H9 (cell line): ENCODE data around the gene A2ML1. TPM values are rescaled to one million over a fixed set of nuclear protein-coding genes. Genes with fewer than 3 reads are reported as not detected.

ENCODE experiments used
- DNase-seq: peaks from one replicate; pipeline ENCODE4 v3.0.0-alpha.2; 2017
- H2AFZ ChIP-seq: one replicate; pipeline ENCODE4 v1.6.1; 2013; ENCODE audit warnings: mild to moderate bottlenecking, low read length, control low read depth, moderate library complexity
- H2AK5ac ChIP-seq: 2 replicates; pipeline ENCODE4 v1.6.1; 2013; ENCODE audit warnings: low read length, control low read depth, mixed read lengths; ENCODE audit not compliant: insufficient read length
- H2BK120ac ChIP-seq: one replicate; pipeline ENCODE4 v1.6.1; 2013; ENCODE audit warnings: low read depth, mild to moderate bottlenecking, low read length, control low read depth, inconsistent platforms; ENCODE audit not compliant: poor library complexity, severe bottlenecking
- H2BK12ac ChIP-seq: 2 replicates; pipeline ENCODE4 v1.6.1; 2013; ENCODE audit warnings: low read length, control low read depth, mixed read lengths, low read depth; ENCODE audit not compliant: insufficient read length
- H2BK15ac ChIP-seq: 2 replicates; pipeline ENCODE4 v1.6.1; 2013; ENCODE audit warnings: low read depth, low read length, control low read depth
- H2BK20ac ChIP-seq: one replicate; pipeline ENCODE4 v1.6.1; 2013; ENCODE audit warnings: low read depth, mild to moderate bottlenecking, low read length, control low read depth, inconsistent platforms; ENCODE audit not compliant: poor library complexity, severe bottlenecking
- H2BK5ac ChIP-seq: 2 replicates; pipeline ENCODE4 v1.6.1; 2013; ENCODE audit warnings: low read length, control low read depth, mixed read lengths; ENCODE audit not compliant: insufficient read length
- H3K14ac ChIP-seq: 2 replicates; pipeline ENCODE4 v1.6.1; 2013; ENCODE audit warnings: low read length, control low read depth; ENCODE audit not compliant: insufficient read depth
- H3K18ac ChIP-seq: 2 replicates; pipeline ENCODE4 v1.6.1; 2013; ENCODE audit warnings: low read depth, mild to moderate bottlenecking, mixed read lengths, low read length, control low read depth; ENCODE audit not compliant: insufficient read length
- H3K23ac ChIP-seq: 2 replicates; pipeline ENCODE4 v1.6.1; 2013; ENCODE audit warnings: low read length, control low read depth, mixed read lengths, low read depth; ENCODE audit not compliant: insufficient read length
- H3K23me2 ChIP-seq: 2 replicates; pipeline ENCODE4 v1.6.1; 2013; ENCODE audit warnings: low read depth, mild to moderate bottlenecking, mixed read lengths, low read length, control low read depth; ENCODE audit not compliant: insufficient read length, poor library complexity, severe bottlenecking
- H3K27ac ChIP-seq: 2 replicates; pipeline ENCODE4 v1.5.1; 2013; ENCODE audit warnings: low read length, control low read depth, mixed read lengths, low read depth; ENCODE audit not compliant: insufficient read length
- H3K27me3 ChIP-seq: 2 replicates; pipeline ENCODE4 v1.6.1; 2013; ENCODE audit warnings: low read length, control low read depth, inconsistent platforms; ENCODE audit not compliant: insufficient read depth
- H3K4ac ChIP-seq: 2 replicates; pipeline ENCODE4 v1.6.1; 2013; ENCODE audit warnings: low read depth, mild to moderate bottlenecking, control low read depth, inconsistent platforms, low read length, moderate library complexity
- H3K4me1 ChIP-seq: 2 replicates; pipeline ENCODE4 v1.6.1; 2013; ENCODE audit warnings: low read length, control low read depth, inconsistent platforms; ENCODE audit not compliant: insufficient read depth
- H3K4me2 ChIP-seq: 2 replicates; pipeline ENCODE4 v1.6.1; 2013; ENCODE audit warnings: low read length, control low read depth, mixed read lengths; ENCODE audit not compliant: insufficient read length, insufficient read depth
- H3K56ac ChIP-seq: 2 replicates; pipeline ENCODE4 v1.6.1; 2013; ENCODE audit warnings: low read depth, mild to moderate bottlenecking, mixed read lengths, low read length, control low read depth; ENCODE audit not compliant: insufficient read length
- H3K79me1 ChIP-seq: 2 replicates; pipeline ENCODE4 v1.6.1; 2013; ENCODE audit warnings: low read depth, mild to moderate bottlenecking, moderate library complexity, low read length, control low read depth, inconsistent platforms; ENCODE audit not compliant: insufficient read depth, poor library complexity, severe bottlenecking
- H3K79me2 ChIP-seq: 2 replicates; pipeline ENCODE4 v1.6.1; 2013; ENCODE audit warnings: low read length, control low read depth, inconsistent platforms; ENCODE audit not compliant: insufficient read depth
- H3K9ac ChIP-seq: 2 replicates; pipeline ENCODE4 v1.6.1; 2013; ENCODE audit warnings: low read length, control low read depth, mixed read lengths; ENCODE audit not compliant: insufficient read length; ENCODE audit errors: extremely low read depth
- H3K9me3 ChIP-seq: one replicate; pipeline ENCODE4 v1.6.1; 2013; ENCODE audit warnings: low read depth, low read length, inconsistent platforms; ENCODE audit not compliant: control insufficient read depth
- H3T11ph ChIP-seq: one replicate; pipeline ENCODE4 v1.6.1; 2013; ENCODE audit warnings: mild to moderate bottlenecking, low read length, control low read depth, inconsistent platforms
- H4K20me1 ChIP-seq: one replicate; pipeline ENCODE4 v1.6.1; 2013; ENCODE audit not compliant: control insufficient read depth, insufficient read length, insufficient read depth
- H4K5ac ChIP-seq: 2 replicates; pipeline ENCODE4 v1.6.1; 2013; ENCODE audit warnings: low read depth, mild to moderate bottlenecking, mixed read lengths, low read length, control low read depth; ENCODE audit not compliant: insufficient read length
- H4K8ac ChIP-seq: replicated peaks from 2 replicates; pipeline ENCODE4 v1.6.1; 2013; ENCODE audit warnings: low read length, control low read depth, mixed read lengths, low read depth; ENCODE audit not compliant: insufficient read length
- H4K91ac ChIP-seq: 2 replicates; pipeline ENCODE4 v1.6.1; 2013; ENCODE audit warnings: low read depth, mild to moderate bottlenecking, moderate library complexity, mixed read lengths, low read length, control low read depth; ENCODE audit not compliant: insufficient read length
- H3K27ac Mint-ChIP-seq, 3 experiments: 2 replicates in 2 of 3; 3 replicates in 1 of 3; pipeline ENCODE4 v1.8.0; 2020 to 2021; ENCODE audit warnings: mixed read lengths in 3 of 3, mild to moderate bottlenecking in 1 of 3, moderate library complexity in 1 of 3
- H3K27me3 Mint-ChIP-seq: 2 replicates; pipeline ENCODE4 v1.8.0; 2021; ENCODE audit warnings: low read depth, mild to moderate bottlenecking, moderate library complexity, mixed read lengths
- H3K36me3 Mint-ChIP-seq, 3 experiments: 2 replicates in 2 of 3; 3 replicates in 1 of 3; pipeline ENCODE4 v1.8.0; 2020 to 2021; ENCODE audit warnings: low read depth in 3 of 3, mixed read lengths in 3 of 3; ENCODE audit not compliant: insufficient read depth in 1 of 3
- H3K4me1 Mint-ChIP-seq, 2 experiments: 2 replicates each; pipeline ENCODE4 v1.8.0; 2020; ENCODE audit warnings: mixed read lengths in 2 of 2
- H3K4me3 Mint-ChIP-seq, 2 experiments: 2 replicates in 1 of 2; 3 replicates in 1 of 2; pipeline ENCODE4 v1.8.0; 2020 to 2021; ENCODE audit warnings: mild to moderate bottlenecking in 2 of 2, mixed read lengths in 2 of 2, moderate library complexity in 1 of 2
- H3K9me3 Mint-ChIP-seq, 2 experiments: 2 replicates in 1 of 2; 3 replicates in 1 of 2; pipeline ENCODE4 v1.8.0; 2020; ENCODE audit warnings: mild to moderate bottlenecking in 2 of 2, mixed read lengths in 2 of 2, moderate library complexity in 1 of 2
- total RNA-seq: library from RNA; stranded (reverse); gene quantifications from 2 replicates; pipeline ENCODE4 v1.2.1, GENCODE V29; 2021
- TF ChIP-seq, protein P1 (sequence below): fragments of 200-600 bp; sonication (generic); conservative IDR thresholded peaks from 3 replicates; pipeline ENCODE4 v1.8.0; 2021; ENCODE audit warnings: antibody characterized with exemption, mild to moderate bottlenecking

A2ML1 gene
- total RNA-seq, 1 experiment from 2014 or later = 2.8 TPM

GRCh38 chr12:8904665-8905064 lies 82.2 kb downstream of the A2ML1 start:
- no peak overlapping the region for H2BK20ac ChIP-seq
- H3K4me3 Mint-ChIP-seq = no peak overlapping the region
- peak overlapping the region; percentile 15 for H2BK120ac ChIP-seq
- H2BK15ac ChIP-seq = no peak overlapping the region
- no peak overlapping the region for H3K18ac ChIP-seq
- H3K27ac ChIP-seq = peak overlapping the region; percentile 30
- TF ChIP-seq, protein P1, sequence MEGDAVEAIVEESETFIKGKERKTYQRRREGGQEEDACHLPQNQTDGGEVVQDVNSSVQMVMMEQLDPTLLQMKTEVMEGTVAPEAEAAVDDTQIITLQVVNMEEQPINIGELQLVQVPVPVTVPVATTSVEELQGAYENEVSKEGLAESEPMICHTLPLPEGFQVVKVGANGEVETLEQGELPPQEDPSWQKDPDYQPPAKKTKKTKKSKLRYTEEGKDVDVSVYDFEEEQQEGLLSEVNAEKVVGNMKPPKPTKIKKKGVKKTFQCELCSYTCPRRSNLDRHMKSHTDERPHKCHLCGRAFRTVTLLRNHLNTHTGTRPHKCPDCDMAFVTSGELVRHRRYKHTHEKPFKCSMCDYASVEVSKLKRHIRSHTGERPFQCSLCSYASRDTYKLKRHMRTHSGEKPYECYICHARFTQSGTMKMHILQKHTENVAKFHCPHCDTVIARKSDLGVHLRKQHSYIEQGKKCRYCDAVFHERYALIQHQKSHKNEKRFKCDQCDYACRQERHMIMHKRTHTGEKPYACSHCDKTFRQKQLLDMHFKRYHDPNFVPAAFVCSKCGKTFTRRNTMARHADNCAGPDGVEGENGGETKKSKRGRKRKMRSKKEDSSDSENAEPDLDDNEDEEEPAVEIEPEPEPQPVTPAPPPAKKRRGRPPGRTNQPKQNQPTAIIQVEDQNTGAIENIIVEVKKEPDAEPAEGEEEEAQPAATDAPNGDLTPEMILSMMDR = no peak
- H2BK12ac ChIP-seq = peak overlapping the region; percentile 33
- H2BK5ac ChIP-seq = no peak overlapping the region
- peaks cover 13 to 34% (median 28%) of the 10 kb centered on the region in 3 experiments for H3K36me3 Mint-ChIP-seq
- H3K79me1 ChIP-seq = no peaks in the 10 kb centered on the region
- no peaks in the 10 kb centered on the region for H3K9me3 ChIP-seq
- H4K5ac ChIP-seq = no peak overlapping the region
- H3K27ac Mint-ChIP-seq = peak overlapping the region in 1 of 3 experiments; percentile 69; a peak in 3 of 7 replicates
- H4K91ac ChIP-seq = no peak overlapping the region
- H3K14ac ChIP-seq = no peak overlapping the region
- H3K9ac ChIP-seq = no peak overlapping the region
- no peak for DNase-seq
- peaks cover 32 to 37% of the 10 kb centered on the region in 2 experiments for H3K4me1 Mint-ChIP-seq
- no peaks in the 10 kb centered on the region for H3K79me2 ChIP-seq
- no peak overlapping the region for H3K4me2 ChIP-seq
- no peak overlapping the region for H3K56ac ChIP-seq
- no peak overlapping the region for H3K4ac ChIP-seq
- no peaks in the 10 kb centered on the region for H3K27me3 Mint-ChIP-seq
- no peak overlapping the region for H3K23ac ChIP-seq
- peaks cover 2% of the 10 kb centered on the region; the same call in 1 of the 2 replicates for H3K4me1 ChIP-seq
- no peaks in the 10 kb centered on the region for H3K23me2 ChIP-seq
- H4K8ac ChIP-seq = no peak overlapping the region
- no peak overlapping the region for H2AK5ac ChIP-seq
- no peak overlapping the region for H3T11ph ChIP-seq
- H3K27me3 ChIP-seq = no peaks in the 10 kb centered on the region
- no peak overlapping the region for H2AFZ ChIP-seq
- H3K9me3 Mint-ChIP-seq = peaks cover 19 to 28% of the 10 kb centered on the region in 2 experiments; a peak in 4 of 5 replicates
- no peaks in the 10 kb centered on the region for H4K20me1 ChIP-seq
